Measurements from ENCODE around the gene CFAP54.

CFAP54 gene

DNA sequence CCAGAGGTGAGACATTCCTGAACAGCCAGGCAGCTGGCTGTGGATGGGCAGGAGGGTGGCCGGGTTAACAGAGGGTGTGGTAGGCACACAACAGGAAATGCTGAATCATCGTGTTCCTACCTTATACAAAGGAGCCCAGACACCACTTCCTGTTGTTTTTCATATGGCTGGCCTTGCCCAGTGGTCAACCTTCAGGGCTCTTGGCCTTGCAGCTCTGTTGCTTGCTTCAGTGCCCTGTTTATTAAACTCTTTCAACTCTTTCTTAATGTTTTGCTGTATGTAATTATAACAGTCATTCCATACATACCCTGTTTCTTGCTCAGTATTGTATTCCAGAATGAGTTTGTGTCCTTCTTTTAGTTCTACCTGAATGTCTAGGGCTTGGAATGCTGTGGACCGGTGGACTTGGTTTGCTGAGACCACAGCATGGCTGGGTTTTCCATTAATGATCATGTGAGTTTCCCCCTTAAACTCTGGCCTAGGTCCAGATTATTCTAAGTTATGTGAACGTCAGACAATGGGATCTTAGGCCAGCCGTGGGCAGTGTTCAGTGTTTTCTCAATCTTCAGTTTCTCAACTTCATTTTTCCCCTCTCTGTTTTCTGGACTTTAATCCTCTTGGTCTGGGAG lies 11.9 kb downstream of the CFAP54 start:
- Histone ChIP-seq H3K27ac (ENCODE audit: low read depth, low read length) (peak overlapping the region; percentile 61), H3K4ac (ENCODE audit: low read depth, low read length) (peak overlapping the region; percentile 96), H2BK120ac (ENCODE audit: low read depth, low read length) (peak overlapping the region; percentile 100), H3K79me1 (ENCODE audit: low read length) (no peaks in the 10 kb centered on the region), H3K18ac (ENCODE audit: low read length) (peak overlapping the region; percentile 97), H3K9ac (ENCODE audit: low read length) (no peak overlapping the region), H3K4me3 (ENCODE audit: low read length) (no peak overlapping the region), H2BK15ac (replicated peaks; ENCODE audit: low read depth) (peak overlapping the region; percentile 98), H3K36me3 (ENCODE audit: control insufficient read depth, insufficient read depth, low read length) (no peaks in the 10 kb centered on the region), H3K4me2 (ENCODE audit: low read length) (no peak overlapping the region), H3K56ac (ENCODE audit: low read length) (peak overlapping the region; percentile 67), H3K79me2 (ENCODE audit: control insufficient read depth, insufficient read depth, low read length) (no peaks in the 10 kb centered on the region), H2BK5ac (ENCODE audit: low read length) (peak overlapping the region; percentile 90), H2AK5ac (ENCODE audit: low read length) (peak overlapping the region; percentile 74), H4K5ac (ENCODE audit: low read length) (peak overlapping the region; percentile 53), H3K27me3 (ENCODE audit: insufficient read depth, low read length, poor library complexity) (no peaks in the 10 kb centered on the region), H3K23ac (ENCODE audit: low read length) (no peak overlapping the region), H3K4me1 (ENCODE audit: control insufficient read depth, low read depth, low read length) (peaks cover 4% of the 10 kb centered on the region), H4K8ac (ENCODE audit: low read depth, low read length) (peak overlapping the region; percentile 56)
- no CpG with 5 or more reads among the region's 5 CpGs for WGBS (ENCODE audit: extremely low coverage, insufficient coverage, low lambda C conversion rate)
- peak; percentile 88 for DNase-seq

DNA sequence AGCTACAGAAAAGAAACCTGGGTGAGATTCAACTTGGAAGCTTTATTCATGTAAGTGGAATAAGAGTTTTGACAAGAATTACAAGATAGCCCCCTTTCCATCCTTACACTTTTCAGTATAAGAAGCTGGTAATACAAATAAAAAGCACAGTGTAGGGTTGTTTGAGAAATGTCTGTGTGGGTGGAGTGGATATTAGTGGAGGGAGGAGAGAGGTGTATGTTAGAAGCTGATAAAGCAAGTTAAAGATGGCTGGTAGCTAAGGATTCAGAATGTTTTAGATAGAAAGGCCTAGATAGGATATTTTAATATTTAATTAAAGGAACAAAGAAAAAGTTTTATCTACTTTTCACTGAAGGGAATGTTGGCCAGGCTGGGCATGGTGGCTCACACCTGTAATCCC lies 12.5 kb downstream of the CFAP54 start:
- H3K4me2 ChIP-seq (ENCODE audit: low read length) = no peak overlapping the region
- H3K36me3 ChIP-seq (ENCODE audit: control insufficient read depth, insufficient read depth, low read length) = no peaks in the 10 kb centered on the region
- H4K5ac ChIP-seq (ENCODE audit: low read length) = no peak overlapping the region
- H4K8ac ChIP-seq (ENCODE audit: low read depth, low read length) = no peak overlapping the region
- H3K18ac ChIP-seq (ENCODE audit: low read length) = no peak overlapping the region
- H2BK15ac ChIP-seq (replicated peaks; ENCODE audit: low read depth) = no peak overlapping the region
- peaks cover 4% of the 10 kb centered on the region for H3K4me1 ChIP-seq (ENCODE audit: control insufficient read depth, low read depth, low read length)
- no peak overlapping the region for H2AK5ac ChIP-seq (ENCODE audit: low read length)
- no peak for DNase-seq
- H3K79me1 ChIP-seq (ENCODE audit: low read length) = no peaks in the 10 kb centered on the region
- no peak overlapping the region for H2BK120ac ChIP-seq (ENCODE audit: low read depth, low read length)
- H3K9ac ChIP-seq (ENCODE audit: low read length) = no peak overlapping the region
- H3K56ac ChIP-seq (ENCODE audit: low read length) = no peak overlapping the region
- H3K27me3 ChIP-seq (ENCODE audit: insufficient read depth, low read length, poor library complexity) = no peaks in the 10 kb centered on the region
- H3K4me3 ChIP-seq (ENCODE audit: low read length) = no peak overlapping the region
- H3K27ac ChIP-seq (ENCODE audit: low read depth, low read length) = no peak overlapping the region
- H3K4ac ChIP-seq (ENCODE audit: low read depth, low read length) = no peak overlapping the region
- no peaks in the 10 kb centered on the region for H3K79me2 ChIP-seq (ENCODE audit: control insufficient read depth, insufficient read depth, low read length)
- H3K23ac ChIP-seq (ENCODE audit: low read length) = no peak overlapping the region
- H2BK5ac ChIP-seq (ENCODE audit: low read length) = no peak overlapping the region

DNA sequence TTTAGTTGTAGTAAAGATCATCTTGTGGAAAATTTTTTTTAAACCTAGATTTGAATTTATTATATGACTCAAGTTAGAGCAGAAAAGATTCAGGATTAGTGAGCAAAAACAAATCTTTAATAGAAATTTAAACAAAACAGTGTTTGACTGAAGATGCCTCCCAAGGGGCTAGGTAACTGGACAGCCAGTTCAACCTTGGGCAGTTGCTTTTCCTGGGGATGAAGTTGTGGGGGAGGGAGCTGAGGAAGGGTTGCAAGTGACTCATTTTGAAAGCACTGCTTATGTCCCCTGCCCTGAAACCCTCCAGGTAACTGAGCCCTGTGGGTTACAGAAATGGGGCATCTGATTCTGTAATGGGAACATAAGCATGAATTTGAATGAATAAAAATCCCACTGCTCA lies 13.1 kb downstream of the CFAP54 start:
- Histone ChIP-seq H3K79me2 (ENCODE audit: control insufficient read depth, insufficient read depth, low read length) (no peaks in the 10 kb centered on the region), H3K23ac (ENCODE audit: low read length) (no peak overlapping the region), H3K27ac (ENCODE audit: low read depth, low read length) (no peak overlapping the region), H3K4me2 (ENCODE audit: low read length) (no peak overlapping the region), H3K56ac (ENCODE audit: low read length) (no peak overlapping the region), H3K79me1 (ENCODE audit: low read length) (no peaks in the 10 kb centered on the region), H4K8ac (ENCODE audit: low read depth, low read length) (no peak overlapping the region), H3K36me3 (ENCODE audit: control insufficient read depth, insufficient read depth, low read length) (no peaks in the 10 kb centered on the region), H2BK15ac (replicated peaks; ENCODE audit: low read depth) (no peak overlapping the region), H3K9ac (ENCODE audit: low read length) (no peak overlapping the region), H3K27me3 (ENCODE audit: insufficient read depth, low read length, poor library complexity) (no peaks in the 10 kb centered on the region), H2BK5ac (ENCODE audit: low read length) (no peak overlapping the region), H3K18ac (ENCODE audit: low read length) (peak overlapping the region; percentile 22), H2AK5ac (ENCODE audit: low read length) (no peak overlapping the region), H3K4me3 (ENCODE audit: low read length) (no peak overlapping the region), H3K4ac (ENCODE audit: low read depth, low read length) (no peak overlapping the region), H4K5ac (ENCODE audit: low read length) (no peak overlapping the region), H2BK120ac (ENCODE audit: low read depth, low read length) (peak overlapping the region; percentile 78), H3K4me1 (ENCODE audit: control insufficient read depth, low read depth, low read length) (peaks cover 4% of the 10 kb centered on the region)
- peak; percentile 34 for DNase-seq

DNA sequence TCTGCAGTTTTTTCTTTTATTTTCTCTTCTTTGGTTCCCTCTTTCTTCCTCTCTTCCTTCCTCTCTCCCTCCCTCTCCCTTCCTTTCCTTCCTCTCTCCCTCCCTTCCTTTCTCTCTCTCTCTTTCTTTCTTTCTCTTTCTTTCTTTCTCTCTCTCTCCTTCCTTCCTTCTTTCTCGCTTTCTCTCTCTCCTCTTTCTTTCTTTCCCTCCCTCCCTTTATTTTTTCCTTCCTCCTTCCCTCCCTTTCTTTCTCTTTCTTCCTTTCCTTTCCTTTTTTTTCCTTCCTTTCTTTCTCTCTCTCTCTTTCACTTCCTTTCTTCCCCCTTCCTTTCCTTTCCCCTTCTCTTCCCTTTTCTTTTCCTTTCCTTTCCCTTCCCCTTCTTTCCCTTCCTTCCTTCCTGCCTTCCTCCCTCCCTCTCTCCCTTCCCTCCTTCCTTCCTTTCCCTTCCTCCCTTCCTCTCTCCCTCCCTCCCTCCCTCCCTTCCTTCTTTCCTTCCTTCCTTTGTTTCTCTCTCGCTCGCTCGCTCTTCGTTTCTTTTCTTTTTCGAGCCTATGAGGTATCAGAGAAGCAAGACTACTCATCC lies 13.7 kb downstream of the CFAP54 start:
- H2BK5ac ChIP-seq (ENCODE audit: low read length) = no peak overlapping the region
- H2BK15ac ChIP-seq (replicated peaks; ENCODE audit: low read depth) = no peak overlapping the region
- no peaks in the 10 kb centered on the region for H3K79me2 ChIP-seq (ENCODE audit: control insufficient read depth, insufficient read depth, low read length)
- H2AK5ac ChIP-seq (ENCODE audit: low read length) = no peak overlapping the region
- H4K5ac ChIP-seq (ENCODE audit: low read length) = peak overlapping the region; percentile 56
- H3K36me3 ChIP-seq (ENCODE audit: control insufficient read depth, insufficient read depth, low read length) = no peaks in the 10 kb centered on the region
- no peaks in the 10 kb centered on the region for H3K27me3 ChIP-seq (ENCODE audit: insufficient read depth, low read length, poor library complexity)
- H4K8ac ChIP-seq (ENCODE audit: low read depth, low read length) = no peak overlapping the region
- H3K4me2 ChIP-seq (ENCODE audit: low read length) = no peak overlapping the region
- H3K4ac ChIP-seq (ENCODE audit: low read depth, low read length) = no peak overlapping the region
- H2BK120ac ChIP-seq (ENCODE audit: low read depth, low read length) = no peak overlapping the region
- no CpG with 5 or more reads among the region's 6 CpGs for WGBS (ENCODE audit: extremely low coverage, insufficient coverage, low lambda C conversion rate)
- no peak overlapping the region for H3K27ac ChIP-seq (ENCODE audit: low read depth, low read length)
- no peak overlapping the region for H3K56ac ChIP-seq (ENCODE audit: low read length)
- no peak overlapping the region for H3K9ac ChIP-seq (ENCODE audit: low read length)
- peaks cover 4% of the 10 kb centered on the region for H3K4me1 ChIP-seq (ENCODE audit: control insufficient read depth, low read depth, low read length)
- no peak overlapping the region for H3K18ac ChIP-seq (ENCODE audit: low read length)
- no peak overlapping the region for H3K23ac ChIP-seq (ENCODE audit: low read length)
- no peaks in the 10 kb centered on the region for H3K79me1 ChIP-seq (ENCODE audit: low read length)
- no peak for DNase-seq
- H3K4me3 ChIP-seq (ENCODE audit: low read length) = no peak overlapping the region

DNA sequence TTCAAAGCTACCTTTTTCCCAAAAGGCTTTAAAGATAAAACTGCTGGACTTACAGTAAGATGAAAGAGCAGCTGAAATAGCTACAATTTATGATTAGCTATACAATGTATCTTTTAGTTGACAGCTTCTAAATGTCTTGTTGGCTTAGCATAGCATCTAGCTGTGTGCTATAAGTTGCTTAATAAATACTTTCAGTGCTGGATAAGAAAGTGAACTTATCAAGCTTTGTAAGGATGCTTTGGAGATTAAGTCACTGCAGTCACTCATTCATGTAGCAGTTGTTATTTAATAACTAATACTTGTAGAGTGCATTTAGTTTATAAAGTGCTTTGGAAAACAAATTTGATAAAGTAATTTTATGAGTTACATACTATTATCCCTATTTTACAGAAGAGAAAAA lies 14.6 kb downstream of the CFAP54 start:
- Histone ChIP-seq H3K4me3 (ENCODE audit: low read length) (no peak overlapping the region), H3K79me1 (ENCODE audit: low read length) (no peaks in the 10 kb centered on the region), H3K27ac (ENCODE audit: low read depth, low read length) (no peak overlapping the region), H3K79me2 (ENCODE audit: control insufficient read depth, insufficient read depth, low read length) (no peaks in the 10 kb centered on the region), H3K4me2 (ENCODE audit: low read length) (no peak overlapping the region), H3K23ac (ENCODE audit: low read length) (no peak overlapping the region), H3K4ac (ENCODE audit: low read depth, low read length) (no peak overlapping the region), H2BK120ac (ENCODE audit: low read depth, low read length) (no peak overlapping the region), H2AK5ac (ENCODE audit: low read length) (no peak overlapping the region), H2BK15ac (replicated peaks; ENCODE audit: low read depth) (no peak overlapping the region), H3K4me1 (ENCODE audit: control insufficient read depth, low read depth, low read length) (peaks cover 4% of the 10 kb centered on the region), H3K36me3 (ENCODE audit: control insufficient read depth, insufficient read depth, low read length) (no peaks in the 10 kb centered on the region), H3K27me3 (ENCODE audit: insufficient read depth, low read length, poor library complexity) (no peaks in the 10 kb centered on the region), H2BK5ac (ENCODE audit: low read length) (no peak overlapping the region), H4K8ac (ENCODE audit: low read depth, low read length) (no peak overlapping the region), H3K18ac (ENCODE audit: low read length) (no peak overlapping the region), H3K56ac (ENCODE audit: low read length) (no peak overlapping the region), H4K5ac (ENCODE audit: low read length) (no peak overlapping the region), H3K9ac (ENCODE audit: low read length) (no peak overlapping the region)
- DNase-seq = no peak

DNA sequence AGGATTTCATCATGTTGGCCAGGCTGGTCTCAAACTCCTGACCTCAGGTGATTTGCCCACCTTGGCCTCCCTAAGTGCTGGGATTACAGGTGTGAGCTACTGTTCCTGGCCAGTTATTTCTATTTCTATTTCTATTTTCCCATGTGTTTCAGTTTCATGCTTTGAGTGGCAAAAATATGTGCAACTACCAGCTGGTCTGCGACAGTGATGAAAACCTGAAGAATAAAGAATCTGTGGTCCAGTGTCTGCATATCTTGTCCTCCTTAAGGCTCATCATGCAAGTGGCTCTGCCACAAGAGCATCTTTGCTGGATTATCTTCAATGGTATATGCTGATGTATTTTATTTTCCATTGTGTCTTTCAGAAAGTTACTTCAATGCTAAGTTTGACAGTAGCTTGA lies 17.4 kb downstream of the CFAP54 start:
- Histone ChIP-seq H3K27me3 (ENCODE audit: insufficient read depth, low read length, poor library complexity) (no peaks in the 10 kb centered on the region), H3K27ac (ENCODE audit: low read depth, low read length) (no peak overlapping the region), H3K4me1 (ENCODE audit: control insufficient read depth, low read depth, low read length) (no peaks in the 10 kb centered on the region), H3K36me3 (ENCODE audit: control insufficient read depth, insufficient read depth, low read length) (no peaks in the 10 kb centered on the region), H3K18ac (ENCODE audit: low read length) (no peak overlapping the region), H3K4me3 (ENCODE audit: low read length) (no peak overlapping the region), H3K4me2 (ENCODE audit: low read length) (no peak overlapping the region), H3K9ac (ENCODE audit: low read length) (no peak overlapping the region), H3K79me1 (ENCODE audit: low read length) (no peaks in the 10 kb centered on the region), H3K4ac (ENCODE audit: low read depth, low read length) (no peak overlapping the region), H4K5ac (ENCODE audit: low read length) (no peak overlapping the region), H4K8ac (ENCODE audit: low read depth, low read length) (no peak overlapping the region), H2BK15ac (replicated peaks; ENCODE audit: low read depth) (no peak overlapping the region), H3K56ac (ENCODE audit: low read length) (no peak overlapping the region), H3K79me2 (ENCODE audit: control insufficient read depth, insufficient read depth, low read length) (no peaks in the 10 kb centered on the region), H3K23ac (ENCODE audit: low read length) (no peak overlapping the region), H2BK120ac (ENCODE audit: low read depth, low read length) (no peak overlapping the region), H2AK5ac (ENCODE audit: low read length) (no peak overlapping the region), H2BK5ac (ENCODE audit: low read length) (no peak overlapping the region)
- no CpG with 5 or more reads among the region's 1 CpG for WGBS (ENCODE audit: extremely low coverage, insufficient coverage, low lambda C conversion rate)
- no peak for DNase-seq

Data from mesendoderm (in vitro differentiated cells).